Hematopoietic multipotent progenitor cell treated with erythropoietin and hydrocortisone succinate and interleukin-3 and kit ligand, for 4 days (in vitro differentiated cells): ENCODE data around the gene PRSS56.
A peak's percentile ranks its signal among the peaks of the same experiment; 100 is the strongest.
"Not testable (repeated sequence)": the region's sequence is repeated elsewhere in the genome, so short reads cannot be mapped to it uniquely, and the experiment has no call there.

Source experiments
- DNase-seq: peaks from one replicate; pipeline ENCODE4 v3.0.0-alpha.2; 2015

The PRSS56 gene

DNA sequence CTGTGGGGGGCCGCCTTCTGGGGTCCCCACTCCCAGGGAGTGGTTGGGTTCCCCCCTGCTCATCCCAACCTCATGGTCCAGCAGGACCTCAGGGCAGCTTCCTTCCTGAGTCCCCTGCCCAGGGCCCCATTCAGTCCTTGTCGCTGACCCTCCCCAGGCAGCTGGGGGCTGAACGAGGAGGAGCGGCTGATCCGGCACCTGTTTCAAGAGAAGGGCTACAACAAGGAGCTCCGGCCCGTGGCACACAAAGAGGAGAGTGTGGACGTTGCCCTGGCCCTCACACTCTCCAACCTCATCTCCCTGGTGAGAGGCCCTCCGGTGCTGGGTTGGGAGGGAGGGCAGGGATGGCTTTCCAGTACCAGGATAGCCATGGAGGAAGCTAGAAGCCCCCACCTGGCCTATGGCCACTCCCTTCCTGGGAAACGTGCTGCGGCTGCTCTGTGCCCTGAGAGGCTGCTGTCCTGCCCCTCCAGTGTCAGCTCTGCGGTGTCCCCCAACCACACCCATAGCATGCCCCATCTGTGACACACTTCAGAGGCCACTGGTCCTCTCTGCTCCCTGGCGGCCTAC lies 6.3 kb downstream of the PRSS56 start:
- no peak for DNase-seq

DNA sequence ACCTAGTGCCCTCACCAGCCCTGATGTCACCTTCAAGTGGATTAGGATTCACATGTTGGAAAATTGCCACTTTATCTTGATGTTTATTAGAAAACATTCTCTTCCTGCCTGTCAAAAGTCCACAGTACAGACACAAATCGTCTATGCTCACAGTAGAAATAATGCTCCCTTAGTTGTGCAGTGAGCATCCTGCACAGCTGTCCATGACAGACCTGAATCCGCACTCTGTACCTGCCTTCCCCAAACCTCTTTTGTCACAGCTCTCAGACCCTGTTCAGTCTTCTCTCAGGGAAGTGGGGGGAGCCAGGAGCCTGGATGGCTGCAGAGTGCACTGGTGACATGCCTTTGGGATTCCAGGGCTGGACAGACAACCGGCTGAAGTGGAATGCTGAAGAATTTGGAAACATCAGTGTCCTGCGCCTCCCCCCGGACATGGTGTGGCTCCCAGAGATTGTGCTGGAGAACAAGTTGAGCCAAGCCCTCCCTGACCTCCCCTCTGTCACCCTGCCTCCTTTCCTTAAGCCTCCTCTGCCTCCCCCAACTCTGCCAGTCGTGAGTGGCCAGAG lies 7.8 kb downstream of the PRSS56 start:
- DNase-seq: no peak

DNA sequence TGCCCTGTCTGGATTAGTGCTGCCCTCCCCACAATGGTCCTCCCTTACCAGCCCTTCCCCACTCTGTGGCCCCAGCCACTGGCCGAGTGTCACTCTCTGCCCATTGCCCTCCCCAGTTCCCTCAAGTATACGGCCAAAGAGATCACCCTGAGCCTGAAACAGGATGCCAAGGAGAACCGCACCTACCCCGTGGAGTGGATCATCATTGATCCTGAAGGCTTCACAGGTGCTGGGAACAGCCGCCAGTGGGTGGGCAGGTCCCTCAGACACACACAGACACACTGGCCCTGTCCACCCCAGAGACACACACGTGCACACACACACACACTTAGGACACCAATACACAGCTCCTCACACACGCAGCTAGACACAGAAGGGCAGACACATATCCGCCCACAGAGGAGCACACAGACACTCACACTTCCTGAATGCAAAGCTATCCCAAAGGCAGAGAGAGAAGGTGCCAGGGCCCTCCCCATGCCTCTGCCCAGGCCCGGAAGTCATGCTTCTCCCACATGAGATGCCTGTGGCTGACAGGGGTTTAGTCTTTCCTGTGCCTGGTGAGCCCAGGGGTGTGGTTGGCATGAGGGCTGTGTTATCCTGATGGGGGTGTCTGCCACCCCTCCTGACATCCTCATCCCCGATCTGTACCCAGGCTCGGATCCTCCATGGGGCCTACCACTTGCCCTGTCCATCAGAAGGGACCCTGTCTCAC lies 8.7 kb downstream of the PRSS56 start:
- DNase-seq: peak; percentile 36

DNA sequence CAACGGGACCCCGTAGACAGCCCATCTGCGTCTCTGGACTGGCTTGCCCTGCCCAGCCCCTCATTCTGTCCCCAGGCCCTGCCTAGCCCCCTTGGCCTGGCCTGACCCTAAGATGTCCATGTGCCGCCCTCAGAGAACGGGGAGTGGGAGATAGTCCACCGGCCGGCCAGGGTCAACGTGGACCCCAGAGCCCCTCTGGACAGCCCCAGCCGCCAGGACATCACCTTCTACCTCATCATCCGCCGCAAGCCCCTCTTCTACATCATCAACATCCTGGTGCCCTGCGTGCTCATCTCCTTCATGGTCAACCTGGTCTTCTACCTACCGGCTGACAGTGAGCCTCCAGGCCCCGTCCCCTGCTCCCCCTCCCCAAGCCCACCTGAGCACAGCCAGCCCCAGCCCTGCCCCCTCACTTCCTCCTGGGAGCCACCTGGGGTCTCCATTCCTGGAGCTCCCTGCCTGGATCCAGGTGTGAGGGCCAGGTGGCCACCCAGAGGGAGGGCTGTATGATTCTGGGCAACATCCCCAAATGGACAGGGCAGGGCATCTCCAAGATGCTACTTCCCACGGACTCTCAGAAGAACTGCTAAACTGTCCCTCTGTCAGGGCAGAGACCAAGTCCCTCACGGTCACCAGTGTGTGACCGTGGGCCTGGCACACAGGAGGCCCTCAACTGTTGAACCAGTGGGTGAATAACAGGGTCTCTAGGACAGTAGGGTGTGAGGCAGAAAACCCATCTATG lies 9.8 kb downstream of the PRSS56 start:
- DNase-seq: no peak

DNA sequence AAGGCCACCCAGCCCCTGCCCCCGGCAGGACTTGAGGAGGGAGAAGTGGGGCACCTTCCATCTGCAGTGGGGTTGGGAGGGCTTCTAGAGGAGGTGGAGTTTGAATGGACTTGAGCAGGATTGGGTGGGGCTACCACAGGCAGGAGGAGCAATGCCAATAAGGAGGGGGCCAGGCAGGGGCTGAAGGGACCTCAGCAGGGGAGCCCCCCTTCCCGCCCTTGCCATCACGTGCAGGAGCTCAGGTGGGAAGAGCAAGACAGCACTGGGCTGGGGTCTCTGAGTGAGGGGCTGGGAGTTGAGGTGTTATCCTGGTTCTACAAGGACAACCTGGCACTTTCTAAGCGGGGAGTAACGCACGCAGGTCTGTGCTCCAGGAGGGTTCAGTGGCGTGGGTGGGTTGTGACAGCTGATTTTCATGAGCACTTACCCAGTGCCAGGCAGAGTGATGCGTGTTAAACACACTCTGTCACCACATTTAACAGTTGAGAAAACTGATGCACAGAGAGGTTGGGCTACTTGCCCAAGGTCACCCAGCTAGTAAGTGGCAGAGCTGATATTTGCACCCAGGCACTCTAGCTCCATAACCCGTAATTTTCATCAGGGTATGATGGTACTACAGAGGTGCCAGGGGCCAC lies 10.6 kb downstream of the PRSS56 start:
- no peak for DNase-seq

DNA sequence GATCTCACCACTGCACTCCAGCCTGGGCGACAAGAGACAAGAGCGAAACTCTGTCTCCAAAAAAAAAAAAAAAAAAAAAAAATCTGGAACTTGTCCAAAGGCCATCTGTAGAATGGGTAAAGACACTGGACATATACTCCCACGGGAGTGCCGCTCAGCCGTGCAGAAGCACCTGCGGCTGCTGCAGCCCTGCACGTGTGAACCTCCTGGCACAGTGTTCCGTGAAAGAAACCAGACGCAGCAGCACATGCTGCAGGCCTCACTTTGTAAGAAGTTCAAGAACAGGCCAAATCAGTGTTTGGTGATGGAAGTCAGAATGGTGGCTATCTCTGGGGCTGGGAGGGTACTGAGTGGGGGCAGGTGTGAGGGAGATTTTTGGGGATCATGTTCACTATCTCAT lies 12.2 kb downstream of the PRSS56 start:
- DNase-seq: no peak

DNA sequence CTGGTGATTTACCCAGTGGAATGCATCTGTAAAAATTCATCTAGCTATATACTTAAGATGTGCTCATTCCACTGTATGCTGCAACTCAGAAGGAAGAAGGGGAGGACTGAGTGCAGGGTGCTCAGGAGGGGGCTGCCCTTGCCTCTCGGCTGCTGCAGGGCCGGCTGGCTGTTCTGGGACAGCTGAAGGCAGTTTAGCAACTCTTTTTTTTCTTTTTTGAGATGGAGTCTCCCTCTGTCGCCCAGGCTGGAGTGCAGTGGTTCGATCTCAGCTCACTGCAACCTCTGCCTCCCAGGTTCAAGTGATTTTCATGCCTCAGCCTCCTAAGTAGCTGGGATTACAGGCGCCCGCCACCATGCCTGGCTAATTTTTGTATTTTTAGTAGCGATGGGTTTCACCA lies 12.6 kb downstream of the PRSS56 start:
- DNase-seq: not testable (repeated sequence)

DNA sequence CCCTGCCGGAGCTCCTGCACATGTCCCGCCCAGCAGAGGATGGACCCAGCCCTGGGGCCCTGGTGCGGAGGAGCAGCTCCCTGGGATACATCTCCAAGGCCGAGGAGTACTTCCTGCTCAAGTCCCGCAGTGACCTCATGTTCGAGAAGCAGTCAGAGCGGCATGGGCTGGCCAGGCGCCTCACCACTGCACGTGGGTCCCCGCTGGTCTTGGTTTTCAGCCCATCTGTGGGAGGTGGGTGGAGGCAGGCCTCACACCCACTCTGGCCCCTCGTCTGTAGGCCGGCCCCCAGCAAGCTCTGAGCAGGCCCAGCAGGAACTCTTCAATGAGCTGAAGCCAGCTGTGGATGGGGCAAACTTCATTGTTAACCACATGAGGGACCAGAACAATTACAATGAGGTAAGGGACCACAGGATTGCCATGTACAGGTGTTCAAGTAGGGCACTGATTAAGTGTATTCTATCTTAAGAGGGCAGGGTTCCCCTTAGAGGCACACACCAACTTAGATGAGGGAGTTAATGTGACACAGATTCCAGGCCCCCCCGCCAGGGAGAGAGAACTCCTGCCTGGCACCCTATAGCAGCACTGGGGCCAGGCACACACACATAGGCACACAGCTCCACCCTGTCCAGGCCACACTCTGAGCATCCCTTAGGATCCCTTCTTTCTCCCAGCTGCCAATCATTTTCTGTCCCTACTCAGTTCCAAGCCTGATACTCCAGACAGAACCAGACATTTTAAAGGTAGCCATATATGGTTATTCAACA lies 13.9 kb downstream of the PRSS56 start:
- no peak for DNase-seq

DNA sequence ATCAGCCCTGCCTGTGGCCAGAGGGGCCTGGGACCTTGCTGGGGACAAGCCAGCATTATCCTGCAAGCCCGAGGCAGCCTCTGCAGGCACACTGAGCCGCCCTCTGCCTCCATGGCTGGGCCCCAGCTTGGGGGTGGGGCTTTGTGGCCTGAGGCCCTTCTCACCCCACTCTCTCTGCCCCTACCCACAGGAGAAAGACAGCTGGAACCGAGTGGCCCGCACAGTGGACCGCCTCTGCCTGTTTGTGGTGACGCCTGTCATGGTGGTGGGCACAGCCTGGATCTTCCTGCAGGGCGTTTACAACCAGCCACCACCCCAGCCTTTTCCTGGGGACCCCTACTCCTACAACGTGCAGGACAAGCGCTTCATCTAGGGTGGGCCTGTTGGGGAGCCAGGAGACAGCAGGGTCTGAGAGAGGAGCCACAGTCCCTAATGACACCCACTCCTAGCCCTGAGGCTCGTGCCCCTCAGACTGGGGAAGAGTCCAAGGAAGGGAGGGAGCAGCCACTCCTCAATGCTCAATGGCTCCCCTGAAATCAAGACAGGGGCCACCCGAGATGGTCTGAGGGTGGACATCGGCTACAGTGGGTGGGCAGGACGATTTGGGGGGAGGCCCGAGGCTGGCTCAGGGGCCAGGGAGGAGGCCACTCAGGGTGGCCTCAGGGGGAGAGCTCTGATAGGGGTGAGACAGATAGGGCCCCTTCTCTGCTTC lies 14.9 kb downstream of the PRSS56 start:
- no peak for DNase-seq

DNA sequence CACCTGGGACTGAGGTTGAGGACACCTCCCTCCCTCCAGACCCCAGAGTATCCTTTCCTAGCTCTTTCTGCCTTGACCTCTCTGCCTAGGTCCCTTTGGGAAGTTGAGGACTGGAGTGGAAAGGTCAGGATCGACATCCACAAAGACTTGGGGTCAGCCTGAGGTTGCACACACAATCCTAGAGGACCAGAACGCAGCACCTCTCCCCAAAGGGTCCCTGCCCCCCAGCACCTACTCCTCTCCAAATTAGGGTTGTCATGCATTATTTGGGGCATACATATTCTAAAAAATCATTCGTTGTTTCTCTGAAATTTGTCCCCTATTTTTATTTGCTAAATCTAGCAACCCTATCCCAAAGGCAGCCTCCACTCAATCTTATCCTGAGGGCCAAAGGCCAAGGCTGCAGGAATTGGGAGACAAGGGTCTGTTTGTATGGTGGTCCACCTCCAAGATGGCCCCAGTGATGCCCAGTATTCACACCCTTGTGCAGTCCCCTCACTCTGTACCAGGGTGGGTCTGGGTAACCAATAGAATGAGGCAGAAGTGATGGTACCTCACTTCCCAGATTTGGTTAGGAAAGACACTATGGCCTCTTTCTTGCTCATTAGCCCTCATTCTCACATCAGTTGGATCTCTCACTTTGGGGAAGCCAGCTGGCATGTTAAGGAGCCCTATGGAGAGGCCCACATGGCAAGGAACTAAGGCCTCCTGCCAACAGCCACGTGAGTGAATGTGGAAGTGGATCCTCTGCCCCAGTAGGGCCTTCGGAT lies 15.8 kb downstream of the PRSS56 start:
- no peak for DNase-seq

DNA sequence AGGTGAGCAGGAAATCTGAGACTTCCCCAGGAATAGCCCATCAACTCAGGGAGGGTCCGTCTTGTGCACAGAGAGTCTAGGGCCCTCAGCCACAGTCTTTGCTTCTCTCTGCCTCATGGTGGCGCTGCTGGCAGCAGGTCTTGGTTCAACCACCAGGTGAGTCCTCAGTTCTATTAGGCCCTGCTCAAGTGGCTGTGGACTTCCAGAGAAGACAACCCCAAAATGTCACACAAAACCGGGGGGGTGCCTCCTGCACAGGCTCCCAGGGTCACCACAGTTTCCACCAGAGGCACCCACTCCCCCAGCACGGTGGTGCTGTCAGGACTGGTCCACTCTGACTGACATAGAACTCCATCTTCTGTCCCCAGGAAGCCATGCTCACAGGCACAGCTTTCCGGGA lies 16.9 kb downstream of the PRSS56 start:
- no peak for DNase-seq

DNA sequence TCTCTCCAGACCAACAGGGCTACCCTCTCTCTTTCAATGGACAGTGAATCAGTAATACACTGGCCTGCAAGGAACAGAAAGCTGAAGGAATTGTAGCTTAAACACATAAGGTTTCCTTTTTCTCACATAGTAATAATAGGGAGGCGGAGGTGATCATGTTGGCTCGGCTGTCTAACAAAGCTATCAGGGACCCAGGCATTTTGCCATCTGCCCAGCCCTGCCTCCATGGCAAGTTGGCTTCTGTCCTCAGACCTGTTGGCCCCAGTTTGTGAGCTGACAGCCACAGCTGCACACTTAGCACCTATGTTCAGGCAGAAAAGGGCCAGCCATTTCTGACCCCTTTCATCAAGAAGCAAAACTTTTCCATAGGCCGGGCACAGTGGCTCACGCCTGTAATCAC lies 17.3 kb downstream of the PRSS56 start:
- no peak for DNase-seq

DNA sequence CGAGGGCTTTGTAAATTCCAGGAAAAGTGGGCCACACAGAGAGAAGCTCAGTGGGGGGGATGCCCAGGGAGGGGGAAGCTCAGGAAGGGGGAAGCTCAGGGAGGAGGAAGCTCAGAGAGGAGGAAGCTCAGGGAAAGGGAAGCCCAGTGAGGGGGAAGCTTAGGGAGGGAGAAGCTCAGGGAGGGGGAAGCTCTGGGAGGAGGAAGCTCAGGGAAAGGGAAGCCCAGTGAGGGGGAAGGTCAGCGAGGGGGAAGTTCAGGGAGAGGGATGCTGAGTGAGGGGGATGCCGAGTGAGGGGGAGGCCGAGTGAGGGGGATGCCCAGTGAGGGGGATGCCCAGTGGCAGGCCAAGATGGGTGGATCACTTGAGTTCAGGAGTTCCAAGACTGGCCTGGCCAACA lies 18.5 kb downstream of the PRSS56 start:
- DNase-seq: no peak

DNA sequence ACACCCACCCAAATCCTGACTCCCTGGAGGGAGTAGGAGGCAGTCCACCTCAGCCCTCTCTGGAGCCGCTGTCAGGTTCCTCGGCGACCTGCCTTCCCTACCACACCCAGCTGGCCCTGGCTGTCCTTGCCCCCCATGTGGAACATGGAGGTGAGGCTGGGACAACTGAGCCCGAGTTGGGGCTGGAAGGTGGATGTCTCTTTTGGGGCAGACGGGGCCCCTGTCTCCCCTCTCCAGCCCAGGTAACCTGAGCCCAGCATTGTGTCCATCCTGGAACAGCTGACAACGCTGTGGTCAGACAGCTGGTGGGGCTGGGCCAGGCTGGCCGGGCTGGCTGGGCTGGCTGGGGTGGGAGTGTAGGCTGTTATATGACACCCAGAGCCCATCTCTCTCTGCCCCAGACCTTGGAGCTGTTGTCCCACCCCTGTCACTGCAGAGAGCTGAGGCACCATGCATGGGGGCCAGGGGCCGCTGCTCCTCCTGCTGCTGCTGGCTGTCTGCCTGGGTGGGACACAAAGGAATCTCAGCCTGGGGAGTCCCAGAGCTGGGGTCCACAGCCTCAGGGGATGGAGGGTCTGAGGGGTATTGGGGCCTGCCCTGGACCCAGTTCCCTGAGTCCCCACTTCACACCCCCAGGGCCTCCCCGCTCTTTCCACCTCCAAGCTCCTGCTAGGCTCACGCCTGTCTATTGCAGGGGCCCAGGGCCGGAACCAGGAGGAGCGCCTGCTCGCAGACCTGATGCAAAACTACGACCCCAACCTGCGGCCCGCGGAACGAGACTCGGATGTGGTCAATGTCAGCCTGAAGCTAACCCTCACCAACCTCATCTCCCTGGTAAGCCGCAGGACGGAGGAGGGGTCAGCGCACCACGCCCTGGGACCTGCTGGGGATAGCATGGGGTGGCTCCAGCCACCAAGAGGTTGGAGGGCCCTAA lies 19.4 kb downstream of the PRSS56 start, which contains the start of gene CHRNG:
TSS of gene CHRNG (plus strand) at position 395 of the 934 bp plus-strand sequence. CDS start at position 451, 56 bp downstream.
- no peak for DNase-seq

DNA sequence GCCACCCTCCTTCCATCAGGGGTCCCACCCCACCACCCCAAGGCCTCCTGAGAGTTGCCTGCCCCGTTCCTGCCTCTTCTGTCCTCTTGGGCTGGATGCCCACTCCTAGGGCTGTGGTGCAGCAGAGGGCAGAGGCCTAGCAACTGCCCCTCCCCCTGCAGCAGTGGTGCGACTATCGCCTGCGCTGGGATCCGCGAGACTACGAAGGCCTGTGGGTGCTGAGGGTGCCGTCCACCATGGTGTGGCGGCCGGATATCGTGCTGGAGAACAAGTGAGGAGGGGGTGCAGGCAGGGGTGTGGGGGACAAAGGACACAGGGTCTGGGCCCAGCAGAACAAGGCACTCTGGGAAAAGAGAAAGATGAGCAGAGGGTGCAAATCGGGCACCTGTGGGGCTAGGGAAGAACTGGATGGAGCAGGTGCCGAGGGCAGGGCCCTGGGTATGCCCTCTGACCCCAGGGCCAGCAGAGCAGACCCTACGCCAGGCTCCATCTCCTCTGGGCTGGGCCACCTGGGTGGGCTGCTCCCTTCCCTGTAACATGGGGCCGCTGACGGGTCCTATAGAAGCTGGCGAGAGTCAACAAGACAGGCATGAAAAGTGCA lies 20.4 kb downstream of the PRSS56 start:
- DNase-seq: no peak

DNA sequence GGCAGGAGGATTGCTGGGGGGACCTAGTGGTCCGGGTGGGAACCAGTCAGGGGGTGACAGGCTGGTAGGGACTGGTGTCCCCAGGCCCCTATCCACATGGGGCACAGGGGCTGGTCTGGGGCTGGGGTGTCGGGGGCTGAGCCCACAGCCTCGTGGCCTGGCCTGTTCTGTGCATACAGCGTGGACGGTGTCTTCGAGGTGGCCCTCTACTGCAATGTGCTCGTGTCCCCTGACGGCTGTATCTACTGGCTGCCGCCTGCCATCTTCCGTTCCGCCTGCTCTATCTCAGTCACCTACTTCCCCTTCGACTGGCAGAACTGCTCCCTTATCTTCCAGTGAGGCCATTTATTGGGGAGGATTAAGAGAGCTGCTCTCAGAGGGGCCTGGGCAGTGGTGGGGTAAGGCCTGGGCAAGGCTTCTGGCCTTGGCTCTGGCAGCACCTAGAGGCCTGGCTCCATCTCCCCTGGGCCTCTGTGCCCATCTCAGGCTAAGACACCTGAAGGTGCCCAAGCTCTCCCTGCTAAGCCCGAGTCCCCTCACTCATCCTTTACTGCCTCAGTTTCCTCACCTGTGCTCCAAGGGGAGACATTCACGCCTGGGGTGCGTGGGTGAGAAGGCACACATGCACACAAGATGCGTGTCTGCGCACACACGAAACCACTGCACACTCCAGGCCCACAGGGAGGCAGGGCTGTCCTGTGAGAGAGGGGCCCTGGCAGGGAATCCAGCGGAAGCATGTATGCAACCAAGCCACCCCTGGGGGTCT lies 21.2 kb downstream of the PRSS56 start:
- peak; percentile 88 for DNase-seq

DNA sequence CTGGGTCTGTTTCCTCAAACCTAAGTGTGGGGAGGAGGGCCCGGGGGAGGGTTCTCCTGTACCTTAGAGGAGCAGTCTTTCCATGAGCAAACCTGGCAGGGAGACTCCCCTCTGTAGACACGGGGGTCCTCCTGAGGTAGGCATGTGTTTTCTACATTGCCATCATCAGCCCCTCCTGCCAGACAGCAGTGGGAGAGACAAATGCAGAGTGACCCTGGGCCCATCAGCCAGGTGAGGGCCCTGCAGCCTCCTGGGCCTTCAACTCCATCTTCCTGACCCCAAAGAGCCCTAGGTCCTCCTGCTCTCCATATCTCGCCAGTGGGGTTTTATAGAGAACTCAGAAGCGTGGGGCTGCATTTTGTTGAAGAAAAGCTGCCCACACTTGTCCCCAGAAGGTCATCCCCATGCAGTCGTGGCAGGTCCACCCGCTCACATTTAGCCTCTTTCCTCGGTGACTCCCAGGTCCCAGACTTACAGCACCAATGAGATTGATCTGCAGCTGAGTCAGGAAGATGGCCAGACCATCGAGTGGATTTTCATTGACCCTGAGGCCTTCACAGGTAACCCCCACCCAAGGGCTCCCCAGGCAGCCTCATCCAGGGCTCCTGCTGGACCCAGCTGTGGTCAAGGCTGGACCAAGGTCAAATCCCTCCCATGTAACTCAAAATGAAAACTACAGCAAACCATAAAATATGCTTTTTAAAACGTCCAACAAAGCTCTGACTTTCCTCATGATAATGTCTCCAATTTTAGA lies 21.9 kb downstream of the PRSS56 start:
- no peak for DNase-seq
